HCT116 (cell line): ENCODE data around the gene TMPRSS13. TPM values are rescaled to one million over a fixed set of nuclear protein-coding genes. Genes with fewer than 3 reads are reported as not detected.

Source experiments
- ATAC-seq: fragments of 200-7000 bp; cut with Tn5 transposase; 2 replicates; pipeline ENCODE4 v1.9.1; 2020; ENCODE audit warnings: mild to moderate bottlenecking, moderate library complexity
- BruUV-seq: library from RNA; stranded (reverse); fragments of 400-500 nt; replicated peaks from 2 replicates; lab custom pipeline; 2021; lab: Mats Ljungman, UMichigan
- CTCF ChIA-PET: fragments of 300-600 bp; sonication (Branson Sonifier 250); formaldehyde crosslinking; loops from one replicate; lab custom pipeline; 2021; ENCODE audit warnings: antibody characterized with exemption; lab: Charles Lee
- POLR2A ChIA-PET: fragments of 300-600, 350-600 bp; sonication (Branson Sonifier 250); formaldehyde crosslinking; loops from one replicate; lab custom pipeline; 2021; ENCODE audit warnings: antibody characterized with exemption; lab: Charles Lee
- RAD21 ChIA-PET, 2 experiments: fragments of 300-600 bp; sonication (Branson Sonifier 250); formaldehyde crosslinking; loops; one replicate each; lab custom pipeline; 2023; ENCODE audit warnings: low total read pairs in 2 of 2; ENCODE audit not compliant: uncharacterized antibody in 2 of 2, unreplicated experiment in 2 of 2, low non-redundant PET in 1 of 2; lab: Charles Lee
- DNase-seq: peaks from one replicate; pipeline ENCODE4 v3.0.0-alpha.2; 2010; ENCODE audit warnings: low read depth, low spot score
- H2AFZ ChIP-seq: fragments of 200-600 bp; shearing (Covaris generic), sonication (generic); 2 replicates; pipeline ENCODE4 v1.6.1; 2017; ENCODE audit warnings: low read depth, mixed run types, mixed read lengths, antibody characterized with exemption, low read length; ENCODE audit not compliant: poor library complexity, severe bottlenecking
- H3K27ac ChIP-seq: 2 replicates; pipeline ENCODE4 v1.5.1; 2012; ENCODE audit warnings: low read depth, low read length
- H3K27me3 ChIP-seq: fragments of 200-600 bp; sonication (generic); 2 replicates; pipeline ENCODE4 v1.6.1; 2016; ENCODE audit warnings: mixed run types, low read length, mixed read lengths; ENCODE audit not compliant: insufficient read depth
- H3K36me3 ChIP-seq, 2 experiments: fragments of 200-500 bp in 1 of 2; fragments of 200-600 bp in 1 of 2; sonication (Bioruptor generic) in 1 of 2; sonication (generic) in 1 of 2; 2 replicates each; pipeline versions ENCODE4 v1.5.1 to v1.6.1; 2014 to 2016; ENCODE audit warnings: low read length in 2 of 2, inconsistent platforms in 1 of 2, mixed read lengths in 1 of 2, mixed run types in 1 of 2; ENCODE audit not compliant: insufficient read depth in 2 of 2, control insufficient read depth in 1 of 2
- H3K4me1 ChIP-seq, 2 experiments: fragments of 200-600 bp in 1 of 2; sonication (generic) in 1 of 2; 2 replicates each; pipeline versions ENCODE4 v1.5.1 to v1.6.1; 2012 to 2017; ENCODE audit warnings: low read length in 2 of 2, inconsistent platforms in 1 of 2, mild to moderate bottlenecking in 1 of 2, mixed read lengths in 1 of 2, mixed run types in 1 of 2, moderate library complexity in 1 of 2; ENCODE audit not compliant: insufficient read depth in 2 of 2, control insufficient read depth in 1 of 2
- H3K4me2 ChIP-seq: fragments of 200-600 bp; sonication (generic); 2 replicates; pipeline ENCODE4 v1.6.1; 2017; ENCODE audit warnings: mixed run types, low read length, mixed read lengths
- H3K4me3 ChIP-seq, 2 experiments: fragments of 200-600 bp in 1 of 2; sonication (generic) in 1 of 2; replicated peaks in 1 of 2; 2 replicates each; pipeline ENCODE4 v1.5.1; 2011 to 2016; ENCODE audit warnings: low read length in 2 of 2, control low read depth in 1 of 2, low read depth in 1 of 2, mild to moderate bottlenecking in 1 of 2, mixed read lengths in 1 of 2, mixed run types in 1 of 2
- H3K79me2 ChIP-seq: fragments of 200-600 bp; sonication (generic); 2 replicates; pipeline ENCODE4 v1.6.1; 2017; ENCODE audit warnings: mild to moderate bottlenecking, mixed run types, low read length, moderate library complexity, mixed read lengths; ENCODE audit not compliant: insufficient read depth
- H3K9ac ChIP-seq: fragments of 200-600 bp; sonication (generic); 2 replicates; pipeline ENCODE4 v1.6.1; 2016; ENCODE audit warnings: low read length, mixed read lengths
- H3K9me2 ChIP-seq: fragments of 200-600 bp; sonication (generic), shearing (Covaris generic); 2 replicates; pipeline ENCODE4 v1.6.1; 2017; ENCODE audit warnings: mixed run types, mild to moderate bottlenecking, moderate library complexity; ENCODE audit not compliant: insufficient read depth
- H3K9me3 ChIP-seq, 2 experiments: fragments of 200-500 bp in 1 of 2; fragments of 200-600 bp in 1 of 2; sonication (Bioruptor generic) in 1 of 2; sonication (generic) in 1 of 2; 2 replicates each; pipeline ENCODE4 v1.6.1; 2014 to 2017; ENCODE audit warnings: low read length in 2 of 2, mixed read lengths in 2 of 2, inconsistent platforms in 1 of 2, low read depth in 1 of 2, mild to moderate bottlenecking in 1 of 2, mixed run types in 1 of 2, moderate library complexity in 1 of 2; ENCODE audit not compliant: control insufficient read depth in 1 of 2, insufficient read depth in 1 of 2
- H4K20me1 ChIP-seq: fragments of 200-600 bp; sonication (generic), shearing (Covaris generic); 2 replicates; pipeline ENCODE4 v1.6.1; 2017; ENCODE audit warnings: mixed run types, mild to moderate bottlenecking, moderate library complexity; ENCODE audit not compliant: insufficient read depth
- CBX3 ChIP-seq: IDR thresholded peaks from 2 replicates; pipeline ENCODE4 v1.6.1; 2012; ENCODE audit warnings: low read depth
- CEBPB ChIP-seq: IDR thresholded peaks from 2 replicates; pipeline ENCODE4 v1.6.1; 2012; ENCODE audit warnings: low read depth
- EGR1 ChIP-seq: IDR thresholded peaks from 2 replicates; pipeline ENCODE4 v1.6.1; 2012; ENCODE audit warnings: low read depth
- EZH2 ChIP-seq: fragments of 200-600 bp; sonication (generic); IDR thresholded peaks from 2 replicates; pipeline ENCODE4 v1.6.1; 2017; ENCODE audit warnings: antibody characterized with exemption, mixed run types
- FOSL1 ChIP-seq: IDR thresholded peaks from 2 replicates; pipeline ENCODE4 v1.6.1; 2012; ENCODE audit warnings: low read depth
- JUND ChIP-seq: IDR thresholded peaks from 2 replicates; pipeline ENCODE4 v1.6.1; 2012
- POLR2A ChIP-seq: IDR thresholded peaks from 2 replicates; pipeline ENCODE4 v1.7.0; 2011; ENCODE audit warnings: borderline replicate concordance; ENCODE audit not compliant: insufficient read depth, insufficient read length; ENCODE audit errors: extremely low read depth
- SP1 ChIP-seq: IDR thresholded peaks from 2 replicates; pipeline ENCODE4 v1.6.1; 2012; ENCODE audit warnings: low read depth
- TCF7L2 ChIP-seq: IDR thresholded peaks from 2 replicates; pipeline ENCODE4 v1.7.0; 2011; ENCODE audit warnings: borderline replicate concordance, inconsistent platforms; ENCODE audit not compliant: insufficient read depth, insufficient read length; ENCODE audit errors: extremely low read depth
- YY1 ChIP-seq: IDR thresholded peaks from 2 replicates; pipeline ENCODE4 v1.6.1; 2011; ENCODE audit warnings: low read length, low read depth, moderate library complexity, mild to moderate bottlenecking; ENCODE audit not compliant: insufficient replicate concordance; ENCODE audit errors: extremely low read depth
- ZNF274 ChIP-seq: fragments of 200-500 bp; sonication (Bioruptor generic); IDR thresholded peaks from 2 replicates; pipeline ENCODE4 v1.6.1; 2014; ENCODE audit warnings: mild to moderate bottlenecking, low read depth, low read length, inconsistent platforms
- intact Hi-C: fragments of 100-400 bp; cut with micrococcal nuclease; formaldehyde crosslinking; loops from 2 replicates; pipeline ENCODE4 v1.10.0; 2022
- total RNA-seq: library from RNA; stranded (reverse); gene quantifications from one replicate; pipeline ENCODE4 v1.2.1, GENCODE V29; 2021; ENCODE audit not compliant: unreplicated experiment
- TF ChIP-seq, protein P1 (sequence below): IDR thresholded peaks from 2 replicates; pipeline ENCODE4 v1.6.1; 2012

Gene TMPRSS13
- total RNA-seq, 1 experiment from 2014 or later = 0.52 TPM

DNA sequence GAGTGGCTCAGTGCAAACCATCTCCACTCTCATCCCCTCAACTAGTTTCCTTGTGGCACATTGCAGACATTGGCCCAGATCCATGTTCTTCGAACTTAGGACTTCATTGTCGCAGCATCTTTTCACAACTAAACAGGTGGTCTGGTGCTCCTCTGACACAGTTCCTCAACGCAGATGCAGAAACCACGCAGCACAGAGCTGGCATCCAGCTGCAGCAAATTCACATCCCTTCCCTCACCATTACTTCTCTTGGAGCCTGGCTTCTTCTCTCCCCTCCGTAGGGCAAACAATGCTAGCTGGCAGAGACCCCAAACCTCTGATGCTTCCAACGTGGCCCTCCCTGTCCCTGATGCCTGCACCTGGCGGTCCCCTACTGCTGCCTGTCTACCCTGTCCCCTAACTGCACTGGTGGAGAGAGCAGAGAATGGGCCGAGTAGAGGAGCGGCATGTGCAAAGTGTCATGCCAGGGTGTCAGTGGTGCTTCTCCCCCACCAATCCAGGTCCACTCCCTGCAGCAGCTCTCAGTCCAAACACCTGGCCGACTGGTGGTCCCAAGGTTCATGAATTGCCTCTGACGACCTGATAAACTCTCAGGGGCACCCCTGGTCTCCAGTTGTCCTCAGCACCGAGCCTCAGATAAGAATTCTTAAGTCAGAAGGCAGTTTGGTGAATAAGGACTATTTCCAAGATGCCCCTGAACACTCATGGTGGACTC, 18.1 kb downstream of the TMPRSS13 start:
- no peak overlapping the region for H2AFZ ChIP-seq
- CTCF ChIA-PET = no interaction called here
- peaks cover 9 to 32% of the 10 kb centered on the region in 2 experiments for H3K4me1 ChIP-seq
- POLR2A ChIA-PET = no interaction called here
- no peaks in the 10 kb centered on the region for H3K27me3 ChIP-seq
- H4K20me1 ChIP-seq = no peaks in the 10 kb centered on the region
- H3K27ac ChIP-seq = no peak overlapping the region
- H3K9me3 ChIP-seq = no peaks in the 10 kb centered on the region
- ATAC-seq (no peak), DNase-seq (no peak)
- BruUV-seq = no TSS peak
- TF ChIP-seq, protein P1, sequence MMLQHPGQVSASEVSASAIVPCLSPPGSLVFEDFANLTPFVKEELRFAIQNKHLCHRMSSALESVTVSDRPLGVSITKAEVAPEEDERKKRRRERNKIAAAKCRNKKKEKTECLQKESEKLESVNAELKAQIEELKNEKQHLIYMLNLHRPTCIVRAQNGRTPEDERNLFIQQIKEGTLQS = no peak
- TF ChIP-seq CEBPB (no peak), FOSL1 (no peak), TCF7L2 (no peak), CBX3 (no peak), POLR2A (no peak), EZH2 (no peak), SP1 (no peak), ZNF274 (no peak), YY1 (no peak), EGR1 (no peak), JUND (no peak)
- H3K4me2 ChIP-seq = no peak overlapping the region
- H3K9ac ChIP-seq = no peak overlapping the region
- H3K4me3 ChIP-seq = no peak overlapping the region
- H3K36me3 ChIP-seq = no peaks in the 10 kb centered on the region
- intact Hi-C loops = no loop called here
- no peaks in the 10 kb centered on the region for H3K79me2 ChIP-seq
- RAD21 ChIA-PET = no interaction called here
- H3K9me2 ChIP-seq = no peaks in the 10 kb centered on the region
